ACC112 (cell line): ENCODE measurements around the gene NPAS2.

Experiments
- H2AFZ ChIP-seq: fragments of 200-600 bp; sonication (generic); one replicate; pipeline ENCODE4 v1.6.0; 2017; ENCODE audit warnings: antibody characterized with exemption, low read length; ENCODE audit not compliant: unreplicated experiment
- H3K27ac ChIP-seq: fragments of 200-600 bp; sonication (generic); 2 replicates; pipeline ENCODE4 v1.5.1; 2014; ENCODE audit warnings: low read depth, mild to moderate bottlenecking, antibody characterized with exemption, low read length, moderate library complexity
- H3K27me3 ChIP-seq: fragments of 200-600 bp; sonication (generic); 2 replicates; pipeline ENCODE4 v1.6.1; 2014; ENCODE audit warnings: mild to moderate bottlenecking, antibody characterized with exemption, low read length, moderate library complexity, mixed read lengths; ENCODE audit not compliant: insufficient read depth
- H3K36me3 ChIP-seq: fragments of 200-600 bp; sonication (generic); 2 replicates; pipeline ENCODE4 v1.6.1; 2016; ENCODE audit warnings: mild to moderate bottlenecking, antibody characterized with exemption, low read length, moderate library complexity, mixed read lengths; ENCODE audit not compliant: insufficient read depth
- H3K4me1 ChIP-seq: fragments of 200-600 bp; sonication (generic); one replicate; pipeline ENCODE4 v1.6.1; 2016; ENCODE audit warnings: low read length, mixed read lengths; ENCODE audit not compliant: insufficient read depth, unreplicated experiment, control insufficient read depth
- H3K4me3 ChIP-seq: fragments of 200-600 bp; sonication (generic); 2 replicates; pipeline ENCODE4 v1.5.1; 2014; ENCODE audit warnings: mild to moderate bottlenecking, low read depth, low read length
- H3K79me2 ChIP-seq: fragments of 200-600 bp; sonication (generic); one replicate; pipeline ENCODE4 v1.6.0; 2016; ENCODE audit warnings: low read length; ENCODE audit not compliant: control insufficient read depth, unreplicated experiment, insufficient read depth

NPAS2 gene

DNA sequence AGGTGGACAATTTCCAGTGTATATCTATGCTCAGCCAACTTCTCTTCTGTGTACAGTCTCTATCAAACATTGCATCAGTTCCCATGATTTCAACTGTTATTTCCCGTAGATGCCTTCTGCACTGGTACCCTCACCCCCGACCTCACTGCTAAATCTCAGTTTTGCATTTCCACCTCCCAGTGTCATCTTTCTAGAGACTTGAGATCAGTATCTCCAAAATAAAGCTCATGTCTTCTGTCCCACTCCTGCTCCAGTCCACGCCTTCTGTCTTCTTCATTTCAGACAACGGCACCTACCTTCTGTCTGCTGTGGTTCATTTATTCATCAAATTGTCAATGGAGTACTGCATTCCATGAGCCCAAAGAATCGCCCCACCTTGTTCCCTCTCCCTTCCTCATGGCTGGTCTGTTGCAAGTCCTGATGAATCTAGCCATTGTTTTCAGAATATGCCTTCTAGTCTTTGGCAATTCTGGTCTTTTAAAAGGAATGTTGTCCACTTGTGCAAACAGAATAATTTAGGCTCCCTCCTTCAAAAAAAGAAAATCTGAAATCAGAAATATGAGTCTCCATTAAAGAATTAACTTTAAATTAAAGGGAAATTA, 23.3 kb upstream of the NPAS2 start:
- Histone ChIP-seq H3K27me3 (no peaks in the 10 kb centered on the region), H3K4me1 (no peaks in the 10 kb centered on the region), H3K36me3 (no peaks in the 10 kb centered on the region), H3K27ac (no peak overlapping the region), H3K4me3 (no peak overlapping the region), H3K79me2 (no peaks in the 10 kb centered on the region), H2AFZ (no peak overlapping the region)

DNA sequence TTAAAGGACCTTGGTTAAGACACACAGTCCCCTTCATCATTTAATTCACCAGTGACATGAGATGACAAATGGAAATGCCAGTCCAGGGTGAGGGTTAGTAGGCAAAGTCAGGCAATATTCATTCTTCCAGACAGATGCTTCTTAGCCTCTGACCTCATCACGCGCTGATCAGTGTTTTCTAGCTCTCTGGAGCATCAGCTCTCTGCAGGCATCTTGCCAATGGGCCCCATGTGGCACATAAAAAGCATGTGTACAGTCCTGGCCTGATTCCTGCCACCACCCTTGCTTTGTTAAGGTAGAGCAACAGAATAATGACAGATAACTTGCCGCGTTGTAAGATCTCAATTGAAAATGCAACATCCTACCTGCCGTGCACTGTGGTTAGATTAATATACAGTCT, 20.3 kb upstream of the NPAS2 start:
- Histone ChIP-seq H3K27me3 (no peaks in the 10 kb centered on the region), H3K4me3 (no peak overlapping the region), H3K36me3 (no peaks in the 10 kb centered on the region), H2AFZ (no peak overlapping the region), H3K27ac (no peak overlapping the region), H3K79me2 (no peaks in the 10 kb centered on the region), H3K4me1 (no peaks in the 10 kb centered on the region)

DNA sequence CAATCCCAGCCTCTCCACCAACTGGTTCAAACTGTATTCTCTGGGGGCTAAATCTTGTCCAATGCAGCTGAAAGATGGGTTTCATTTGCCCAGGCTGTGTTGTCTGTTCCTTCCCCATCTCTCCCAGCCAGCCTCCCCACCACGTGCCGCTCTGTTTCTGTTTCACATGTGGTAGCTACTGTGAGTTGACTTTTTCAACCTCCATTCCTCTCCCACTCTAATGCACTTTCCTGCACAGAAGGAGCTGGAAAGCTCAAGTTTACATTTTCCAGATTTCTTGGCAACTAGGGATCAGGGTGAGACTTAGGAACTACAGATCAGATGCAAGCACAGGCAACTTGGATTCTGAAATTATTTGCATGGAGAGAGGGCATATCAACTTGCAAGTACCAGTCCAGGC, 19.0 kb upstream of the NPAS2 start:
- Histone ChIP-seq H3K36me3 (no peaks in the 10 kb centered on the region), H3K27me3 (no peaks in the 10 kb centered on the region), H3K4me1 (no peaks in the 10 kb centered on the region), H3K27ac (no peak overlapping the region), H3K4me3 (no peak overlapping the region), H3K79me2 (no peaks in the 10 kb centered on the region), H2AFZ (no peak overlapping the region)

DNA sequence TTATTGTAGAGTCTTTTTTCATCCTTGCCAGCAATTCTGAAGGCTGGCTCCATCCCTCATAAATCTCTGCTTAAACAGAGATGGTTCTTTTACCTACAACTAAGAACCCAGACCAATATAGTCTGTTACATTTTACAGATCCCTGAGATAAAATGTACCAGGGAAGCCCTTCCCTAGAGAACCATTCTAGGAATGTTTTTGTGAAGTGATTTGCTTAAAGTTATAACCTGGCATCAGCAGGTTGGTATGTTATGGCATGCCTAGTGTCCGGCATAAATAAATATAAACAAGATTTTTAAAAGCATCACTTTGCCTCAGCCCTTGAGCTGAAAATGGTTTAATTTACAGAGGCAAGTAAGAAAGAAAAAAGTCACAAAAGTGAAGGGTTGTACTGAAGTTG, 18.5 kb upstream of the NPAS2 start:
- no peaks in the 10 kb centered on the region for H3K4me1 ChIP-seq
- no peak overlapping the region for H3K4me3 ChIP-seq
- H3K27me3 ChIP-seq: no peaks in the 10 kb centered on the region
- H3K27ac ChIP-seq: no peak overlapping the region
- no peaks in the 10 kb centered on the region for H3K36me3 ChIP-seq
- H2AFZ ChIP-seq: no peak overlapping the region
- H3K79me2 ChIP-seq: no peaks in the 10 kb centered on the region

GRCh38 chr2:100802066-100802465, 17.9 kb upstream of the NPAS2 start:
- no peaks in the 10 kb centered on the region for H3K36me3 ChIP-seq
- no peaks in the 10 kb centered on the region for H3K27me3 ChIP-seq
- H3K27ac ChIP-seq: no peak overlapping the region
- no peaks in the 10 kb centered on the region for H3K4me1 ChIP-seq
- no peaks in the 10 kb centered on the region for H3K79me2 ChIP-seq
- no peak overlapping the region for H3K4me3 ChIP-seq
- H2AFZ ChIP-seq: no peak overlapping the region

GRCh38 chr2:100803334-100803733, 16.6 kb upstream of the NPAS2 start:
- Histone ChIP-seq H3K4me1 (no peaks in the 10 kb centered on the region), H3K27me3 (no peaks in the 10 kb centered on the region), H3K36me3 (no peaks in the 10 kb centered on the region), H3K27ac (no peak overlapping the region), H2AFZ (no peak overlapping the region), H3K4me3 (no peak overlapping the region), H3K79me2 (no peaks in the 10 kb centered on the region)

DNA sequence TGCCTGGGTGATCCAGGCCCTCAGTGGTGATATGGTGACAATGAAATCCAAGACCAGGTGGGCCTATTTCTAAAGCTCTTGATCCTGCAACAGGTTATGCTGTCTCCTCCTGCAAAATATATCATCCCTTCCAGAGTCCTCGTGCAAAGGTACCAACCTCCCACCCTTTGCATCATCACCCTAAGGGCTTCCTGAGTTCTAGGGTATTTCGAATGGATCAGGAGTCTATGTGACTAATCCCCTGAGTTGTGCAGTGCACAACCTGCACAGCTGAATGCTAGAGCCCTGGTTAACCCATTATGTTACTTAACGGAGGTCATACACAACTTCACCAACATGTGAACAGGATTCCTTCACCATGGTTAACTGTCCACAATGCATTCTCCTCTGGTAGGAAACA, 13.4 kb upstream of the NPAS2 start:
- Histone ChIP-seq H3K4me3 (no peak overlapping the region), H3K27me3 (no peaks in the 10 kb centered on the region), H3K36me3 (no peaks in the 10 kb centered on the region), H3K27ac (no peak overlapping the region), H2AFZ (no peak overlapping the region), H3K4me1 (no peaks in the 10 kb centered on the region), H3K79me2 (no peaks in the 10 kb centered on the region)

GRCh38 chr2:100807707-100808106, 12.2 kb upstream of the NPAS2 start:
- H2AFZ ChIP-seq: no peak overlapping the region
- H3K27me3 ChIP-seq: no peaks in the 10 kb centered on the region; the same call in 1 of the 2 replicates
- H3K4me3 ChIP-seq: no peak overlapping the region

DNA sequence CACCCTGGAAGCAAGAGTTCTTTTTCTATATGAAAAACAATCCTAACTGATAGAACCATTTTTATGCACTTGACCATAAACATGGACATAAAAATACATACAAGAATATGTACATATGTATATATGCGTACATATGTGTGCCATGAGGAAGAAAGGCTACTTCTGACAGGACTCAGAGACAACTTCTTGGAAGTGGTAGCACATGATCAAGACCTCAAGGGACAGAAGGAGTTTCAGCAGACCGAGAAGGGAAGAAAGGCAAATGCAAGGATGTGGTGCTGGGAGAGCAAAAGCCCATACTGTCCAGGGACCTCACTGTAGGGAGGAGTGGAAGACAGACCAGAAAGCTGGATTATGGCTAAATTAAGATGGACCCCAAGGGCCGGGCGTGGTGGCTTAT, 11.4 kb upstream of the NPAS2 start:
- no peak overlapping the region for H2AFZ ChIP-seq

More at GRCh38 chr2:100807707-100808106, 12.2 kb upstream of the NPAS2 start:
- Histone ChIP-seq H3K4me1 (no peaks in the 10 kb centered on the region), H3K27ac (no peak overlapping the region), H3K79me2 (no peaks in the 10 kb centered on the region), H3K36me3 (no peaks in the 10 kb centered on the region)

DNA sequence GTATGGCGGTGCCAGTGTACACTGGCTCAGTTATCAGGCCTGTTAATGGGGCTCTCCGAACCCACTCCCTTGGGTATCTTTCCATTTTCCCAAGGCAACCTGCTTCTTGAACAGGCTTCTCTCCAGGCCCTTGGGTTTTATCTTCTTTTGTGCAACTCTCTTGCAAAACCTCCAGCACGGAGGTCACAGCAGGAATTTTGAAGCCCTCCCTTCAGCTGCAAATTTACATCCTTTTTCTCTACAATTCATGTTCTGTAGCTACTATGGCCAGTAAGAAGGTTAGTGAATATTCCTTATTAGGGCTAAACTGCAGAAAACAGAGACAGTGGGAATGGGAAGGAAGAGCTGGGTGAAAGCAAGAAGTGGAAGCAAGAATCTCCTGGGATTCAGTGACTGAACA, 10.4 kb upstream of the NPAS2 start:
- Histone ChIP-seq H3K27me3 (no peaks in the 10 kb centered on the region; the same call in 1 of the 2 replicates), H3K79me2 (no peaks in the 10 kb centered on the region), H3K4me3 (no peak overlapping the region), H3K36me3 (no peaks in the 10 kb centered on the region), H2AFZ (no peak overlapping the region), H3K27ac (no peak overlapping the region), H3K4me1 (peaks cover 11% of the 10 kb centered on the region)

More for the DNA sequence above, 11.4 kb upstream of the NPAS2 start:
- Histone ChIP-seq H3K4me1 (peaks cover 5% of the 10 kb centered on the region), H3K4me3 (no peak overlapping the region), H3K79me2 (no peaks in the 10 kb centered on the region), H3K27me3 (no peaks in the 10 kb centered on the region; the same call in 1 of the 2 replicates), H3K36me3 (no peaks in the 10 kb centered on the region), H3K27ac (no peak overlapping the region)

GRCh38 chr2:100810603-100811145, 9.3 kb upstream of the NPAS2 start:
- no peak overlapping the region for H3K27ac ChIP-seq
- no peaks in the 10 kb centered on the region for H3K79me2 ChIP-seq
- H3K4me3 ChIP-seq: no peak overlapping the region
- no peak overlapping the region for H2AFZ ChIP-seq
- no peaks in the 10 kb centered on the region for H3K36me3 ChIP-seq
- peaks cover 11% of the 10 kb centered on the region for H3K4me1 ChIP-seq
- no peaks in the 10 kb centered on the region; the same call in 1 of the 2 replicates for H3K27me3 ChIP-seq
